Suppressor macrophage treated with lipopolysaccharide for 1 hour (primary cell): ENCODE results near the gene ZIC2.
"Not testable (repeated sequence)": the region's sequence is repeated elsewhere in the genome, so short reads cannot be mapped to it uniquely, and the experiment has no call there.

Experiments
- DNase-seq, 3 donors: peaks; one replicate each; pipeline ENCODE4 v3.0.0-alpha.2; 2020 to 2022

The ZIC2 gene

DNA sequence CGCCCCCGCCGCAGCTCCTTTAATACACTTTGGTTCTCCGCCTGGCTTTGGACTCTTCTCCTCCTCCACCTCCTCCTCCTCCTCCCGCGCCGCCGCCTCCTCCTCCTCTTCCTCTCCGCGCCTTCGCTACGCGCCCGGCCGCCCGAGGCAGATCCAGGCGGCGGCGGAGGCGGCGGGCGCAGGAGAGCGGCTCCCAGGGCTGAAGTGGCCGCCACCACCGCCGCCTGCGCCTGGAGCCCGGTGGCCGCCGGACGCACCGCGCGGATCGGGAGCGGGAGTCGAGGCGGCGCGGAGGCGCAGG is at the start of gene ZIC2:
Gene ZIC2 (plus strand): TSS at position 50 of the 301 bp plus-strand sequence. CDS start 281 bp downstream, outside the sequence.
- DNase-seq, result no peak

DNA sequence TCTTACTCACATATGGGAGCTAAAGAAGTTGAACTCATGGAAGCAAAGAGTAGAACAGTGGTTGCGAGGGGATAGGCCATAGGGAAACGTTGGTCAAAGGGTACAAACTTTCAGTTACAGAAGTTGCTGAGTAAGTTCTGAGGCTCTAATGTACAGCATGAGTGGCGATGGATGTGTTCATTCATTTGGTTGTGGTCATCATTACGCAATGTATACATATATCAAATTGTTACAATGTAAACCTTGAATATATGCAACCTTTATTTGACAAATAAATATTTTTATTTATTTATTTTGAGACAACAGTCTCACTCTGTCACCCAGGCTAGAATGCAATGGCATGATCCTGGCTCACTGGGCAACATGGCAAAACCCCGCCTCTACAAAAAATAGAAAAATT is 48.7 kb upstream of the ZIC2 start:
- no peak for DNase-seq

DNA sequence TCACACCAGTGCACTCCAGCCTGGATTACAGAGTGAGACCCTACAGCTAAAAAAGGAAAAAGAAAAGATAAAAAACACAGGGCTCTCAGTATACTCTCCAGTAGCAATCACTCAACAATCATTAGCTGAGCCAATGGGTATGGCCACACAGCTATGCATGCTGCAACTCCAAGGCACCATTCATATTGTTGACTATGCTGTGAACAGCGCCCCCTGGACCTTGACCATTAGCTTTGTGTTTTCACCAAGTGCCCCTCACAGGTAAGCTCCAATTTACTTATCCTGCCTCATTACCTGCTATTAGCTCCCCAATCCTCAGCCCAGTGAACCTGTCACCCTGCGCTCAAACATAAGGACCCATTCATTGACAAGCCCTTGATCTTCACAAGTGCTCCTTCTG is 45.8 kb upstream of the ZIC2 start:
- DNase-seq, result no peak

DNA sequence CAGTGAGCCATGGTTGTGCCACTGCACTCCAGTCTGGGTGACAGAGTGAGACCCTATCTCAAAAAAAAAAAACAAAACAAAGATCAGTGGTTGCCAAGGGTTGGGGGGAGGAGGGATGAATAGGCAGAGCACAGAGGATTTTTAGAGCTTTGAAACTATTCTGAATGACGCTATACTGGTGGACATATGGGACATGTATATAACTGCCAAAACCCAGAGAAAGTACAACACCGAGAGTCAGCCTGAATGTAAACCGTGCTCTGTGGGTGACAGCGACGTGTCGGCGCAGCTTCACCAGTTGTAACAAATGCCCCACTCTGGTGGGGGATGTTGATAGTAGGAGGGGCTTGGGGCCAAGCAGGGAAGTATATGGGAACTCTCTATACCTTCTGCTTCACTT is 42.9 kb upstream of the ZIC2 start:
- DNase-seq, result no peak

DNA sequence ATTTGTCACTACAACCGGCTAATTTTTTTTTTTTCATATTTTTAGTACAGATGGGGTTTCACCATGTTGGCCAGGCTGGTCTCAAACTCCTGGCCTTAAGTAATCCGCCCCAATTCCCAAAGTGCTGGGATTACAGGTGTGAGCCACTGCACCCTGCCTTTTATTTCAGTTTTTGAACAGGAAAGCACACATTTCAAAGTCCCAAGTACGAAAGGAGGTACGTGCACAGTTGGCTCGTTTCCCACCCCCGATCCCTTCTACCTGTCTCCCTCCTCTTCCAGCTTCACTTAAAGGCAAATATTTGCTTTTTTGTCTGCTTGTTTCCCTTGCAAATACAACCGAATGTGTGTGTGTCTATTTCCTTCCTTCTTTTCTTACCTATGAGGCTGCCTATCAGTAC is 40.5 kb upstream of the ZIC2 start:
- no peak for DNase-seq

DNA sequence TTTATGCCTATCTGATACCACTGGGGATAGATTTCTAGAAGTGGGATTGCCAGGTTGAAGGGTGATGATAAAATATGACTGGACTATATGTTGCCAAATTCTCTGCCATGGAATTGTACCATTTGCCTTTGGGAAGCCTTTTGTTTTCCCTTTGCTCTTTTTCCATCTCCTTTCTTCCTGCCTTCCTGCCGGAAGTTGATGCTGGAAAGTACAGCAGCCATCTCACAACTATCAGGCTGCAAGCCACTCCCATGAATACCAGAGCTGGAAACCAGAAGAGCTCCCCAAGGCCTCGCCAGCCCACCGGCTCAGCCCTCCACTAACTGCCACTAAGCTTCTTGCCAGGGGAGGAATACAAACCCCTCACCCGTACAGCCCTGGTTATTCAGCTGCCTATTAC is 39.7 kb upstream of the ZIC2 start:
- no peak for DNase-seq

DNA sequence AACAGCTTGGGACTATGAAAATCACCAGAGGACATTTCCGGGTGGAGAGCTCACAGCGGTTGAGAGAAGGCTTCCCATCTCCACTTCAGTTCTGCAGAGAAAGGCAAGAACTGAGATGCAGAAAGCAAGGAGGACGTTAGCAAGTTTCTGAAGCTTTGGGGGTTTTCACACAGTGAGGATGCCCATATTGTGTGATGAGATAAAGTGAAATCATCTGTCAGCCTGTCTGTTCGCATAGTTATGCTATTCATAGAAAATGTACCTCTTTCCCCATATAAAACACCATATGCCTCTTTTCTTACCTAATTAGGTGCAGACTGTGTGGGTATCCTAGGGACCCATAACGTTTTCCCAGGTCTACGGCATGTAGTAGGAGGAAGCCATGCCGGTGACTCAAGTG is 37.5 kb upstream of the ZIC2 start:
- DNase-seq, result no peak

DNA sequence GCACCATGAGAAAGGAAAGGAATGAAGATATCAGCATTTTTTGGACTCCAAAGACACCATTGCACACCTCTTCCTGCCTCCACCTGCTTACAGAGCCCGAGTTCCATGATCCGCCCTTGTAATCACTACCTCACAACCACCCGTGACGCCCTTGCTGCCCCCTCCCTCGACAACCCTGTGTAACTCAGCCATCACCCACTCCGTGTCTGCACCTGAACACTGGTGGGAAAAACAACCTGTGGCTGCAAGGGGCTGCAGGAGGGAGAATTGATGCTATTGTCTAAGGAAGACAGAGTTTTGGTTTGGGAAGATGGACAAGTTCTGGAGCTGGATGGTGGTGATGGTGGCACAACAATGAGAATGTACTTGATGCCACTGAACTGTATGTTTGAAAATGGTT is 37.0 kb upstream of the ZIC2 start:
- no peak for DNase-seq

DNA sequence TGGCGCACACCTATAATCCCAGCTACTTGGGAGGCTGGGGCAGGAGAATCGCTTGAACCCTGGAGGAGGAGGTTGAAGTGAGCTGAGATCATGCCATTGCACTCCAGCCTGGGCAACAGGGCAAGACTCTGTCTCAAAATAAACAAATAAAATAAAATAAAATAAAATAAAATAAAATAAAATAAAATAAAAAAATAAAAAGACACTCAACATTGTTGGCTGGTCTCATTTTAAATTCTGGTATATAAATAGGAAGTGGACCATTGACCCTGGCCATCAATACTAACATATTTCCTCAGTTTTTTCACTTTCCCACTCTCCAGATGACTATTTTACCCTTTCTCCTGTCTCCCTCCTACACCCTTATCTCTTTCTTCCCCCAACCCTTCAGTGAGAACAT is 36.1 kb upstream of the ZIC2 start:
- DNase-seq, result not testable (repeated sequence)

DNA sequence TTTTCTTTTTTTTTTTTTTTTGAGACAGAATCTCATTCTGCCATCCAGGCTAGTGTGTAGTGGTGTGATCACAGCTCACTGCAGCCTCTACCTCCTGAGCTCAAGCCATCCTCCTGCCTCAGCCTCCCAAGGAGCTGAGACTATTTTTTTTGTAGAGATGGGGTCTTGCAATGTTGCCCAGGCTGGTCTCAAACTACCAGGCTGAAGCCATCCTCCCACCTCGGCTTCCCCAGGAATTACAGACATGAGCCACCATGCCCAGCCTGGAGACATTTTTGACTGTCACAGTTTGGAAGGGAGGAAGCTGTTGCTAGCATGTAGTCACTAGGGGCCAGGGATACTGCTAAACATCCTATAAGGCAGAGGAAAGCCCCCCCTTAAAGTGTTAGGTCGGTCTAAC is 33.9 kb upstream of the ZIC2 start:
- DNase-seq, result no peak

DNA sequence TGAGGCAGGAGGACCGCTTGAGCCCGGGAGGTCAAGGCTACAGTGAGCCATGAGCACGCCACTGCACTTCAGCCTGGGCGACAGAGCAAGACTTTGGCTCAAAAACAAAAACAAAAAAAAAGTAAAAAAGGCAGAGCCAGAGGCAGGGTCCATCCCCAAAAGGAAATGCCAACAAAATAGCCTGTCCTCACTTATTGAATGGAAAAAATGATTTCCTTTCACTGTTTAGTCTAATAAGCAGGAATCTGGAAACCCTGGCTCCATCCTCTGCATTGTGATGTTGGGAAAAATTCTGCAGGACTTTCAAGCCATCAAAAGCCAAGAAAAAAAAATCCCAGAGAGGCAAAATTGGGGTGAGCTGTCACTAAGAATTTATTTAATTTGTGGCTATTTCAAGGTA is 33.2 kb upstream of the ZIC2 start:
- no peak for DNase-seq

DNA sequence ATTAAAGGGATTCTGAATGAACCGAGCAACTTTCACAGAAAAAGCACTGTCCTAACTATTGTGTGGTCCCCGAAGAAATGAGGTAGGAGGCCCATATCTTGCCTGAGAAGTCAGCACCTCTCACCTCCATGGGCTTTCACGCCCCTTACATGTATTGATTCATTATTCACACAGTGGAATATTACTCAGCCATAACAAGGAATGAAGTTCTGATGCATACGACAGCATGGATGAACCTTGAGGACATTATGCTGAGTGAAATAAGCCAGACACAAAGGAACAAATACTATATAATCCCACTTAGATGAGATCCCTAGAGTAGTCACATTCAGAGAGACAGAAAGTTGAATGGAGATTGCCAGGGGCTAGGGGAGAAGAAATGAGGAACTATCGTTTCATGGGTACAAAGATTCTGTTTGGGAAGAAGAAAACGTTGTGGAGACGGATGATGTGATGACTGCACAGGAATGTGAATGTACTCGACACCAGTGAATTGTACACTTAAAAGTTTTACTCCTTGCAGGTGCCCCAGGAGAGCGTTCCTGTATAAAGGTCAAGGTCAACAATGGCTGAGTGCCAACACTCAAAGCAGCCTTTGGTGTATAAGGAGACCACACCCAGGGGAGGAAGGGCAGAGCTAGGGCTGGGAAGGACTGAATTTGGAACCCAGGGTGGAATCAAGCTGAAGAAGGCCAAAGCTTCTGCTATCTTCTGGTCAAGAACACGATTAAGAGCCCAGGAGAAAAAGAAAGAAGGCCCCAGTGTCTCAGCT is 32.5 kb upstream of the ZIC2 start:
- DNase-seq, result no peak

DNA sequence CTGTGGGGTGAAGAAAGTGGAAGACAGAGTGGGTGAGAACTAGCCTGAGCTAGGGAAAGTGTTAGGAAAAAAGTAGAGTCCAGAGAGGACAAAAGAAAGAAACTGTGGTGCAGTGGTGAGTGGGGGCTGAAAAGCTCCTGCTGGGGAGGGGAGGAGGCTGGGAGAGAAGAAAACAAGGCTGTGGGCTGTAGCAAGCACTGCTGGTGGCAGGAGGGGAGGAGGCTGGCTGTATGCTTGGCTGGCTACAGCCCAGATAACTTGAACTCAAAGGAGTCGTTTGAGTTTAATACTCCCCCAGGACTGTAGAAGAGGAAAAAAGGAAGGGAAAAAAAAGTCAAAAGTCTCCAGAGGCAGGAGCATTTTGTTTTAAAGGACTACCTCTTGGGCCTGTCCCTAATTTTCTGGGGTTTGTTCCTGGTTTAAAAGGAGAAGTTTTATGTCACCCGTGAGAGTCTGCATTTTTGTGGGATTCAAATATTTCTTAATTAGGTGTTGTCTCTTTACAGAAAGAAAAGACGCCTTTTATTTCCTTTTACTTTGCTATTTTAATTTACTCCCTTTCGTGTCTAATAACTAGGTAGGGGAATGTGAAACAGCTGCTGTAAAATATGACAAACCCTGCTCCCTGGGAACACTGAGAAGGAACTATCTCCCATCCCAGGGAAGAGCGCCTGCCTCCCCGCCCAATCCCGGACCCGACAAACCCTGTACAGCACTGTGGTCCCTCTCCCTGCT is 31.7 kb upstream of the ZIC2 start:
- DNase-seq, result no peak

DNA sequence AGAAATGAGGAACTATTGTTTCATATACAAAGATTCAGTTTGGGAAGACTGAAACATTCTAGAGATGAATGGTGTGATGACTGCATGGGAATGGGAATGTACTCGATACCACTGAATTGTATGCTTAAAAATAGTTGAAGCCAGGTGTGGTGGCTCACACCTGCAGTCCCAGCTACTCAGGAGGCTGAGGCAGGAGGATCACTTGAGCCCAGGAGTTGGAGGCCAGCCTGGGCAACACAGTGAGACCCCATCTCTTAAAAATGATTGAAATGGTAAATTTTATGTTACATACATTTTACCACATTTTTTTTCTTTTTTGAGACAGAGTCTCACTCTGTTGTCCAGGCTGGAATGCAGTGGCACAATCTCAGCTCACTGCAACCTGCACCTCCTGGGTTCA is 29.9 kb upstream of the ZIC2 start:
- not testable (repeated sequence) for DNase-seq

DNA sequence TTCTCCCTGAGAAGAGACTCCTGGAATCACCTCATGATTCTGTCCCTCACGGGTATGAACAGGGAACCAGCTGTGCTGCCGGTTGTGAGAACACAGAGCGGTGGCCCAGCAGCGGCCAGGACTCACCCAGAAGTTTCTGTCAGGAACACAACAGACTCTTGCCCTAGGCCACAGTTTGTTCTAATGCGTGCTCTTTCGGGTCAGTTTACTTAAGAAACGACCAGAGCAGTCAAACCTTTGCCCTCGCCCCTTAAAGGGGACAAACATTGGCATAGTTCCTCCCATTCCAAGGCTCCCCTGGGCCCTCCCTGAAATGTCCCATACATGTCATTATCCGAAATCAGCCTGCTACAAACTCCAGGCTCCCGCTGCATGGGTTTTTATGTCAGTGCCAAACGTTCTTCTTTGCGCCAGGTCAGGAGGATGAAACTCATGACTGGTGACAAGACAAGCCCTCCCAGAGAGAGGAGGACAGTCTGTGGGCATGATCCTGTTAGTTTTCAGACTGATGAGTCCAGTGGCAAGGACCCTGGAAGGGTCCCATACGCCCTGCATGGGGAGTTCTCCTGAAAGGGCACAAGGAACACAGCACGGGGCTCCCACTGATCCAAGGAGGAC is 28.3 kb upstream of the ZIC2 start:
- DNase-seq, result no peak

DNA sequence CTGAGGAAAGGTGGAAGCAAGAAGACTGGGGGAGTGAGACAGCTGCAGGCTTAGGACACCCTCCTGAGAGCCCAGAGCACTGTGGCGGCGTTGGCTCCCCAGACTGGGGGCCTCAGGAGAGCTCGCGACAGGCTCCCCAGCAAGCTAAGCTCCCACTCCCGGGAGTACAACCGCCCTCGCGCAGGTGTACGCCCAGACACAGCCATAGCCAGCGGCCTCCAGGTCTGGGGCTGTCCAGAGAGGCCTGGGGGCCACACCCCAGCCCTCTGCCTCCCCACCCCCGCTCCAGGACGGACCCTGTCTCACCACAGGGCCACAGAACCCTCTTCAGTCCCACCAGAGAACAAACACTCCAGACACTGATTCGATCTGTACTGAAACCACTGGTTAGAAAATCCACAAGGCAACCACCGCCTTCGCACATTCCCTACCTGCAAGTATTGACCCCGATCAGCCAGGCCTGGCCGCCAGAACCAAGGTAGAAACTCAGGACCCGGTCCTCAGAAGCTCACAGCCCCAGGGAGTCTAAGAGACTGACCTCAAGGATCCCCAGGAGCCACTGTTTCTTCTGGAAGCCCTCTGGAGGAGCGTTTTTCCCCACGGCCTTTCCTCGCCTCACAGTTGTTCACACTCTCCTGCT is 26.4 kb upstream of the ZIC2 start:
- DNase-seq, result no peak

DNA sequence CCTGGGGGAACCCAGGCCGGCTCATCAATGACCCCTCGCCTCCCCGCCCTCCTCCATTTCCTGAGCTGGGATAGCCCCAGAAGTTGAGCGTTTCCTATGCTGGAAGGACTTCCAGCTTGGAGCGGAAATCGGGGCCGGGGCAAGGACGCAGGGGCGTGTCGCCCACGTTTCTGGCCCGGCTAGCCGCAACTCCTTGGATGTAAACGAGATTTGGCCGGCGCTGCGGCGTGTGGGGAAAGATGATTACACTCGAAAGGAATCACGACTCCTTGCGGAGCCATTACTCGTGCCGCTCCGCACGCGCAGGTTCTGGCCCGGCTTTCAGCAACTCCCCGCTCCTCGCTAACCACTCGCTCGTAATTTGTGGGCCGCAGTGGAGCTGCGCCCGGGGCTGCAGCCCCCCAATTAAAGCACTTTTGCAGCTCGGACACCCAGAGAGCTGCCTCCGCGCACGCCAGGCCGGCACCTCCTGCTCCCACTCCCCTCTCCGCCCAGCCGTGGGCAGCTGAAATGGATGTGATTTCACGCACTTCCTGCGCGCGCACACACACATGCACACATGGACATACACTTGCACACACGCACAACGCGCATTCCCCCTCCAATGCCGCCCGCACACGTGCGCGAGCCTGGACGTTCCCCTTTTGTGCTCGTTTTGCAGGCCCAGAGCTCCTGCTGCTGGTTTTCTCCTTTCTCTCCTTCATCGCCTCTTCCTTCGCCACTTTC is 25.7 kb upstream of the ZIC2 start:
- DNase-seq, result no peak

DNA sequence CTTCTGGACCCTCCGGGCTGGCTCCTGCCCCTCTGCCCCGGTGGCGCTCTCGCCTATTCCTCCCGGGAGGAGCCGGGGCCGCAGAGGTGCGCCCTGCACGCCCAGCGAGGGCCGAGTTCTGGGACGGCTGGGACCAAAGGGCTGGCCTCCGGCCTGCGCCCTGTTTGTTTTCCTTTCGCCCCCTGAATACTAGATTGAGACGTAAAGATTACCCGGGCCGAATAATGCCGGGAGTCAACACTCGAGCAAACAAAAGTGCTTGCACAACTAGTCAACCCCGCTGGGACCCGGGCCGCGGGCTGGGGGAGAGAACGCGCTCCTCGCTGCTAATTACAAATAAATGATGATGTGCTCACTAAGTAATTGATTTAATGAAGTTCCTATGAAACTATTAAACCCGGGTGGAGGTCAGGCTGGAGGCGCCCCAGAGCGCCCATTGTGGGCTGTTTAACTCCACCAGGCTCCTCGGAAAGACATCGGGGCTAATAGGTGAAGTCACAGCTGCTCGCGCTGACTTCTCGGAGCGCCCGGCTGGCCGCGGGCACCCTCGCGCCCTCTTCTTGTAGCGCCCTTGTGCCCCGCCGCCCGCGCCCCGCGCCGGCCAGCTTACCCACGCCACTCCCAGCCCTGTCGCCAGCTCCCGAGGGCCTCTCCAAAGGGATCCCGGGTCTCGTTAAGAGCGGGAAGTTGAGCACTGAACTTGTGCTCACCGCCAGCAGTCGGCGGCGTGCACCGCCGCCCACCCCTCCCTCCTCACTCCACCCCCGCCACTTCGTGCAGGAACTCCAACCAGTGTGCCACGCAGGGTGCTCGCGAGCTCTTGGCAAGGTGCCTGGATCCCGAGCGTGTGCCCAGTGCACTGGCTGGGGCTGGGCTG is 24.9 kb upstream of the ZIC2 start:
- no peak for DNase-seq

DNA sequence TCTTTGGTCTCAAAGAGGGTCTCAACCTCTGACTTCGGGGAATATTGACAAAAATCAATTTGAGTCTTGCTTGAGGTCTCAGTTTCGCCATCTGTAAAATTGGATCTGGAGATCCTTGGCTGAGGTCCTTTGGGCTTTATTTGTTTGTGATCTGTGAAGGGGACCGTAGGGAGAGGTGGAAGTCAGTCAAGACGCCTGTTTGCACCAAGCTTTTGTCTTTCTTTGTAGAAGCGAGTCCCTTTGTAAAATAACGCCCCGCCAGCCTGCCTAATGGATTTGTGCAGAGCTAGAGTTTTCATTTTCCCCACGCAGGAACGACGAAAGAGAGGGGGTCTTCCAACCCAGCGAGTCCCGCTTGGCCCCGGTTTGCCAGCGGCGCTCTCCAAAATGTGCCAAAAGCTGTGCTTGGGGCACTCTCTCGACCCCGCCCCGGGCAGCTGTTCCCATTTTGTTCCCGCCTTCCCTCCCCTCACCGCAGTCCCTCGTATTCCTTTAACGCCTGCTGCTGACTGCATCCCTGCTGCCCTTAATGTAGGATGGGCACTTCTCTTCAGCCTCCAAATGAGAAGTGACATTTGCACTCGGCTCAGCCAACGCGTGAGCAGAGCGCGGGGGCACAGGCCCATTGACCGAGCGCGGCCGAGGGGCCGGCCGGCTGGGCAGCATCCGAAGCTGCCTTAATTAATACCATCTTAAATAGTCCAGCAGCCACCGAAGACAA is 23.0 kb upstream of the ZIC2 start:
- no peak for DNase-seq

DNA sequence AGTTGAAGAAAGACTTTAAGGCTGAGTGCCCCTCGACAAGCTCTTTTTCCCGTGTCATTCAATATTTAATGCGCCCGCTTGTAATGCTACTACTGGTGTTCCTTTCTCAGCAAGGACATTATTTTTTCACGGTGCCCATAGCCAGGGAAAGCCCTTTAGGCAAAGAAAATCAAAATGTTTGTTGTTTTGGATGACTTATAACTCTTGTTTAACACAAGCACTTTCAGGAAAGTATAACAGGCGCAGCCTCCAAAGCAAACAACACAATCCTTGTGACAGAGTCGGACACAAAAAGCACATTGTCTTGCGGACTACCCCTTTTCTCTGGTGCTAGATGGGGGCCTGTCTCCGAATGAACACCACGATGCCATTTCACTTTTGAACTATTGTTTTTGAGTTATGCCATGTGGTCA is 22.5 kb upstream of the ZIC2 start:
- DNase-seq, result no peak

DNA sequence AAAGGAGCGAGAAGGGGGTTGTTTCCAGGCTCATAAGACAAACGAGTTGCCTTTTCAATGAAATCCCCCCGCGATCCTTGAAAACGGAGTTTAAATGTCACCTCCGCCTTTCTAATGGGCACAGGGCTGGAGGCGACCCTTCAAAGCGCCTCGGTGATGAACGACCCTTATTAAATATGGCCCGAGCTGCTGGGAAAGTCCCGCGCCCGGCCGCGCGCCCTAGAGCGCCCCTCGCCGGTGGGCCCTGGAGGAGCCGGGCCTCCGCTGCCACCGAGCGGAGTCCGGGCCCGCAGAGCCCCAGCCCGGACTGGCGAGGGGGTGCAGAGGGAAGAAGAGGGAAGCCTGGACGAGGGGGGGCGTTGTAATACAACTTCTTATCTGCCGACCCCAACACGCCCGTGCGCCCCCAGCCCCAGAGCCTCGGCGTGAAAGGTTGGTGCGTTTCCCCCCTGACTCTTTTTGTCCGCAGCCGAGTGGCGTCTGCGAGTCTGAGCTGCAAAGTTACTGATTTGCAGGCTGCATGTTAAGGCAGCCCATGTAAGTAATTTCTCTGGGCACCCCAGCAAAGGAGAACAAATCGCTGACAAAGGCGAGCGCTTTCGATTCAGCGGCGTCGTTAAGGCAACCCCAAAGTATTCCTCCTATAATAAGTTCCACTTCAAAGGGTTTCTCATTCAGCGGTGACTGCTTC is 21.9 kb upstream of the ZIC2 start:
- DNase-seq, result no peak
